Esophagus muscularis mucosa (tissue), 4 donors: Measurements from ENCODE around the gene CDK14.

ENCODE experiments used
- CTCF ChIP-seq, 3 experiments: fragments of 200-600 bp in 2 of 3; fragments of 450-650 bp in 1 of 3; sonication (generic) in 2 of 3; IDR thresholded peaks; one replicate each; pipeline ENCODE4 v1.5.1; 2017 to 2019; ENCODE audit warnings: antibody characterized with exemption in 3 of 3, mild to moderate bottlenecking in 2 of 3, moderate library complexity in 1 of 3
- EP300 ChIP-seq: sonication (generic); formaldehyde crosslinking; IDR thresholded peaks from one replicate; pipeline ENCODE4 v1.6.1; 2017; ENCODE audit warnings: antibody characterized with exemption
- POLR2A ChIP-seq: fragments of 450-650 bp; IDR thresholded peaks from one replicate; pipeline ENCODE4 v1.6.1; 2017; ENCODE audit warnings: antibody characterized with exemption, moderate library complexity, mild to moderate bottlenecking, low read depth

GRCh38 chr7:90859521-90859920, 263.4 kb downstream of the CDK14 start:
- TF ChIP-seq CTCF (IDR thresholded peaks at IDR 0.05) = no peak
- no peak for TF ChIP-seq POLR2A
- no peak for TF ChIP-seq EP300
